CD4-positive, alpha-beta T cell treated with Interleukin-2 at 100 ng/mL for 4 hours (primary cell): ENCODE results near the gene PRDX6.
"Not testable (repeated sequence)": the region's sequence is repeated elsewhere in the genome, so short reads cannot be mapped to it uniquely, and the experiment has no call there.

Experiments used
- DNase-seq: peaks from one replicate; pipeline ENCODE4 v3.0.0-alpha.2; 2020; ENCODE audit warnings: low spot score

The PRDX6 gene

GRCh38 chr1:173469656-173470055 lies 7.5 kb upstream of the PRDX6 start:
- DNase-seq, result no peak

GRCh38 chr1:173470608-173471007 lies 6.5 kb upstream of the PRDX6 start:
- DNase-seq, result no peak

- DNase-seq, result no peak
These were observed 3.5 kb upstream of the PRDX6 start for GRCh38 chr1:173473599-173474011.

GRCh38 chr1:173474097-173474779 lies 2.9 kb upstream of the PRDX6 start:
- DNase-seq, result no peak

GRCh38 chr1:173474780-173475421 lies 2.2 kb upstream of the PRDX6 start:
- not testable (repeated sequence) for DNase-seq

GRCh38 chr1:173475564-173476196 lies 1.5 kb upstream of the PRDX6 start:
- DNase-seq, result no peak

GRCh38 chr1:173476197-173476664 lies 904 bp upstream of the PRDX6 start:
- no peak for DNase-seq

- peak; percentile 84 for DNase-seq
These were observed 360 bp upstream of the PRDX6 start for GRCh38 chr1:173476665-173477285.

- DNase-seq, result no peak
These were observed 1.0 kb downstream of the PRDX6 start for GRCh38 chr1:173478094-173478674.

GRCh38 chr1:173479649-173480048 lies 2.5 kb downstream of the PRDX6 start:
- no peak for DNase-seq

GRCh38 chr1:173481195-173481772 lies 4.1 kb downstream of the PRDX6 start:
- DNase-seq, result no peak

GRCh38 chr1:173482683-173483082 lies 5.5 kb downstream of the PRDX6 start:
- DNase-seq, result no peak

- DNase-seq, result no peak
These were observed 7.1 kb downstream of the PRDX6 start for GRCh38 chr1:173484276-173484675.

- no peak for DNase-seq
These were observed 8.3 kb downstream of the PRDX6 start for GRCh38 chr1:173485401-173485800.

- no peak for DNase-seq
These were observed 10.9 kb downstream of the PRDX6 start for GRCh38 chr1:173488001-173488400.

- no peak for DNase-seq
These were observed 12.0 kb downstream of the PRDX6 start for GRCh38 chr1:173489149-173489600.

- no peak for DNase-seq
These were observed 12.8 kb downstream of the PRDX6 start for GRCh38 chr1:173489929-173490328.

- no peak for DNase-seq
These were observed 14.4 kb downstream of the PRDX6 start for GRCh38 chr1:173491508-173491907.

- DNase-seq, result not testable (repeated sequence)
These were observed 16.0 kb downstream of the PRDX6 start for GRCh38 chr1:173493125-173493524.

GRCh38 chr1:173495609-173496267 lies 18.6 kb downstream of the PRDX6 start:
- DNase-seq, result no peak

GRCh38 chr1:173496757-173497320 lies 19.7 kb downstream of the PRDX6 start:
- no peak for DNase-seq
